Limb (tissue), 2 donors: Measurements from ENCODE around the gene ITGB1.
A peak's percentile ranks its signal among the peaks of the same experiment; 100 is the strongest.
"Not testable (repeated sequence)": the region's sequence is repeated elsewhere in the genome, so short reads cannot be mapped to it uniquely, and the experiment has no call there.

ENCODE experiments used
- DNase-seq, 2 donors: peaks; one replicate each; pipeline ENCODE4 v3.0.0-alpha.2; 2016; ENCODE audit errors: extremely low spot score in 2 of 2

The ITGB1 gene

GRCh38 chr10:32980558-32981468 lies 22.8 kb upstream of the ITGB1 start:
- DNase-seq: peak; percentile 45 to 84

- DNase-seq: no peak
Observed at GRCh38 chr10:32980242-32980557, 22.2 kb upstream of the ITGB1 start.

GRCh38 chr10:32979719-32980118 lies 21.7 kb upstream of the ITGB1 start:
- not testable (repeated sequence) for DNase-seq

- no peak for DNase-seq
Observed at GRCh38 chr10:32979041-32979440, 21.0 kb upstream of the ITGB1 start.

- not testable (repeated sequence) for DNase-seq
Observed at GRCh38 chr10:32977846-32978809, 20.1 kb upstream of the ITGB1 start.

- DNase-seq: no peak
Observed at GRCh38 chr10:32976338-32976737, 18.3 kb upstream of the ITGB1 start.

GRCh38 chr10:32972929-32973328 lies 14.9 kb upstream of the ITGB1 start:
- no peak for DNase-seq

GRCh38 chr10:32972460-32972859 lies 14.4 kb upstream of the ITGB1 start:
- DNase-seq: no peak

GRCh38 chr10:32971536-32972091 lies 13.6 kb upstream of the ITGB1 start:
- no peak for DNase-seq

- DNase-seq: no peak
Observed at GRCh38 chr10:32970910-32971309, 12.9 kb upstream of the ITGB1 start.

- no peak for DNase-seq
Observed at GRCh38 chr10:32964270-32964669, 6.2 kb upstream of the ITGB1 start.

- no peak for DNase-seq
Observed at GRCh38 chr10:32963096-32963495, 5.1 kb upstream of the ITGB1 start.

GRCh38 chr10:32962521-32962920 lies 4.5 kb upstream of the ITGB1 start:
- no peak for DNase-seq

- DNase-seq: peak in 1 of 2 donors; percentile 32
Observed at GRCh38 chr10:32961895-32962369, 3.9 kb upstream of the ITGB1 start.

- DNase-seq: no peak
Observed at GRCh38 chr10:32961343-32961894, 3.4 kb upstream of the ITGB1 start.

- no peak for DNase-seq
Observed at GRCh38 chr10:32960022-32960421, 2.0 kb upstream of the ITGB1 start.

GRCh38 chr10:32959006-32959920 lies 1.2 kb upstream of the ITGB1 start:
- no peak for DNase-seq

- DNase-seq: peak; percentile 18 to 78
Observed at GRCh38 chr10:32957341-32958084, 517 bp downstream of the ITGB1 start.

- DNase-seq: no peak
Observed at GRCh38 chr10:32956365-32957197, 1.4 kb downstream of the ITGB1 start.
